AG04449 (cell line): ENCODE data around the gene COPS3.

Experiments used
- CTCF ChIA-PET: fragments of 350-600 bp; formaldehyde crosslinking; extraction: SDS; loops from one replicate; lab custom pipeline; 2021; ENCODE audit warnings: antibody characterized with exemption; lab: Yijun Ruan, JAX
- POLR2A ChIA-PET: fragments of 400-600, 350-600 bp; formaldehyde crosslinking; extraction: SDS; loops from one replicate; lab custom pipeline; 2020; ENCODE audit warnings: antibody characterized with exemption, inconsistent platforms; lab: Yijun Ruan, JAX
- DNase-seq: peaks from one replicate; pipeline ENCODE4 v3.0.0-alpha.2; 2010; ENCODE audit warnings: low read depth, low spot score
- H3K4me3 ChIP-seq: 2 replicates; pipeline ENCODE4 v1.5.1; 2011; ENCODE audit warnings: low read depth, mild to moderate bottlenecking, control low read depth, low read length
- TF ChIP-seq, protein P1 (sequence below): IDR thresholded peaks from one replicate; pipeline ENCODE4 v1.5.1; 2011; ENCODE audit warnings: mild to moderate bottlenecking, moderate library complexity, low read length, control low read depth, inconsistent platforms; ENCODE audit not compliant: insufficient read depth; ENCODE audit errors: missing control alignments

Gene COPS3

DNA sequence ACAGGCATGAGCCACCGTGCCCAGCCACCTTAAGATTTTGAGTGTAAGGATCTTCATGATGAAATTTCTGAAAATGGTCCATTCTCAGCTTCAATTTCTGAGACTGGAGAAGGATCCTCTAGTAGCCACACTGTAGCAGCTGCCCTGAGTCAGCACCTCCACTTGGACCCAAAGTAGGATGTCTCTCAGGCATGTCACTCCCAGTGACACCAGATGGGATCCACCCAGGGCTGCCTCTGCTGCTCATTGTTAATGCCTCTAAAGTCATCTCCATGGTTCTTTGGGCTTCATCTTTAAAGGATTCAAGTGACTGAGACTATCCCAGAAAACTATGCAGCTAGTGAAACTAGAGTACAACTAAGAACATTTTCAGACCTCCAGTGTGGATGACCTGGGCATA, 82.8 kb downstream of the COPS3 start:
- ChIA-PET POLR2A (interaction anchor here (0.6 kb wide), 1 partner anchor 192 kb away, joined by 6 read pairs; no protein-coding TSS in a partner anchor), CTCF (interaction anchor here (0.9 to 1.1 kb wide), 2 partner anchors 9 to 201 kb away, joined by 3 to 4 read pairs; no protein-coding TSS in a partner anchor)
- TF ChIP-seq, protein P1, sequence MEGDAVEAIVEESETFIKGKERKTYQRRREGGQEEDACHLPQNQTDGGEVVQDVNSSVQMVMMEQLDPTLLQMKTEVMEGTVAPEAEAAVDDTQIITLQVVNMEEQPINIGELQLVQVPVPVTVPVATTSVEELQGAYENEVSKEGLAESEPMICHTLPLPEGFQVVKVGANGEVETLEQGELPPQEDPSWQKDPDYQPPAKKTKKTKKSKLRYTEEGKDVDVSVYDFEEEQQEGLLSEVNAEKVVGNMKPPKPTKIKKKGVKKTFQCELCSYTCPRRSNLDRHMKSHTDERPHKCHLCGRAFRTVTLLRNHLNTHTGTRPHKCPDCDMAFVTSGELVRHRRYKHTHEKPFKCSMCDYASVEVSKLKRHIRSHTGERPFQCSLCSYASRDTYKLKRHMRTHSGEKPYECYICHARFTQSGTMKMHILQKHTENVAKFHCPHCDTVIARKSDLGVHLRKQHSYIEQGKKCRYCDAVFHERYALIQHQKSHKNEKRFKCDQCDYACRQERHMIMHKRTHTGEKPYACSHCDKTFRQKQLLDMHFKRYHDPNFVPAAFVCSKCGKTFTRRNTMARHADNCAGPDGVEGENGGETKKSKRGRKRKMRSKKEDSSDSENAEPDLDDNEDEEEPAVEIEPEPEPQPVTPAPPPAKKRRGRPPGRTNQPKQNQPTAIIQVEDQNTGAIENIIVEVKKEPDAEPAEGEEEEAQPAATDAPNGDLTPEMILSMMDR: no peak
- no peak overlapping the region for H3K4me3 ChIP-seq
- DNase-seq: no peak

DNA sequence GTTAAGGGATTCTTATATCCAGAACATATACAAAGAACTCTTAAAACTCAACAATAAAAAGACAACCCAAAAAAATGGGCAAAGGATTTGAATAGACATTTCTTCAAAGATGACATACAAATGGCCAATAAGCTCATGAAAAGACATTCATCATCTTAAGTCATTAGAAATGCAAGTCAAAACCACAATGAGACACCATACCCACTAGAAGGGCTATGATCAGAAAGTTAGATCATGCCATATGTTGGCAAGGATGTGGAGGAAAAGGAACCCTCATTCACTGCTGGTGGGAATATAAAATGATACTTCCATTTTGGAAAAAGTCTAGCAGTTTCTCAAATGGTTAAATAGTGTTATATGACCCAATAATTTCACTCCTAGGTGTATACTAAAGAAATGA, 84.3 kb downstream of the COPS3 start:
- DNase-seq: no peak
- ChIA-PET POLR2A (interaction anchor here (0.8 kb wide), 1 partner anchor 33 kb away, joined by 3 read pairs; no protein-coding TSS in a partner anchor), CTCF (interaction anchor here (1.5 kb wide), 1 partner anchor 196 kb away, joined by 6 read pairs; no protein-coding TSS in a partner anchor)
- H3K4me3 ChIP-seq: no peak overlapping the region
- TF ChIP-seq, protein P1: no peak
